HG02852 (cell line): Measurements from ENCODE around the gene UCKL1.
"Not testable (repeated sequence)": the region's sequence is repeated elsewhere in the genome, so short reads cannot be mapped to it uniquely, and the experiment has no call there.

ENCODE experiments used
- ATAC-seq: cut with Tn5 transposase; IDR thresholded peaks from one replicate; pipeline ENCODE4 v1.9.1; 2021; ENCODE audit warnings: mild to moderate bottlenecking, moderate library complexity; ENCODE audit not compliant: unreplicated experiment

Gene UCKL1

GRCh38 chr20:63924241-63924640, 32.0 kb downstream of the UCKL1 start:
- ATAC-seq = no peak

GRCh38 chr20:63923651-63924050, 32.6 kb downstream of the UCKL1 start:
- no peak for ATAC-seq

- no peak for ATAC-seq
These were observed 36.0 kb downstream of the UCKL1 start for GRCh38 chr20:63920226-63920625.

GRCh38 chr20:63919130-63919529, 37.1 kb downstream of the UCKL1 start:
- ATAC-seq = no peak

GRCh38 chr20:63917811-63918210, 38.4 kb downstream of the UCKL1 start:
- ATAC-seq = no peak

- not testable (repeated sequence) for ATAC-seq
These were observed 39.8 kb downstream of the UCKL1 start for GRCh38 chr20:63916371-63916939.

- no peak for ATAC-seq
These were observed 40.7 kb downstream of the UCKL1 start for GRCh38 chr20:63915471-63915870.

GRCh38 chr20:63913768-63914167, 42.4 kb downstream of the UCKL1 start:
- no peak for ATAC-seq

GRCh38 chr20:63911176-63911575, 45.0 kb downstream of the UCKL1 start:
- no peak for ATAC-seq

GRCh38 chr20:63908008-63908682, 48.1 kb downstream of the UCKL1 start:
- no peak for ATAC-seq

GRCh38 chr20:63903796-63904561, 52.2 kb downstream of the UCKL1 start:
- ATAC-seq = no peak

- no peak for ATAC-seq
These were observed 55.8 kb downstream of the UCKL1 start for GRCh38 chr20:63900413-63900812.

GRCh38 chr20:63898882-63899558, 57.2 kb downstream of the UCKL1 start:
- ATAC-seq = no peak

GRCh38 chr20:63897978-63898561, 58.1 kb downstream of the UCKL1 start:
- ATAC-seq = no peak

- no peak for ATAC-seq
These were observed 59.7 kb downstream of the UCKL1 start for GRCh38 chr20:63896264-63897105.

GRCh38 chr20:63895952-63896263, 60.3 kb downstream of the UCKL1 start:
- no peak for ATAC-seq

GRCh38 chr20:63895202-63895951, 60.8 kb downstream of the UCKL1 start:
- peak; percentile 10 for ATAC-seq

- ATAC-seq = peak; percentile 72
These were observed 61.6 kb downstream of the UCKL1 start, which contains the start of gene DNAJC5 for GRCh38 chr20:63894358-63895201. Gene DNAJC5, plus strand, starts transcription at chr20:63895126. Its CDS starts 33,220 bp downstream, at chr20:63928346.

GRCh38 chr20:63893999-63894357, 62.2 kb downstream of the UCKL1 start:
- ATAC-seq = no peak
